GM21786 (cell line): ENCODE data around the gene CCDC40.
"Not testable (repeated sequence)": the region's sequence is repeated elsewhere in the genome, so short reads cannot be mapped to it uniquely, and the experiment has no call there.

Experiments used
- ATAC-seq: cut with Tn5 transposase; IDR thresholded peaks from one replicate; pipeline ENCODE4 v1.9.1; 2021; ENCODE audit not compliant: unreplicated experiment

Gene CCDC40

DNA sequence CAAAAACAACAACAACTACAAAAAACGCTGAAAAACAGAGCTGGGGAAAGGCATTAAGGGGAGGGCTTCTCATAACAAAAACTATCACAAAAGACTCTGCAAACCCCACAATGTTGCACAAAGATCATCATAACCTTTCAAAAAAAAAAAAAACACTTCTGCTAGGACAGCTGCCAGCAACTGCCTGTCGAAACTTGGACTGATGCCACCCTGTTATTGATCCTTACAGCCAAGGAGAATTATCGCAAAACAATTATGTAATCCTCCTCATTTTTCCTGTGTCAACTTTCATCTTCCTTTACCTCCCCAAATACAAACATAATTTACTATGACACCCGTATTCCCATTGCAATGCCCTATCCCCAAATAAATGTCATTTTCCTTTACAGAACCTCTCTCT lies 9.3 kb downstream of the CCDC40 start:
- ATAC-seq = no peak

DNA sequence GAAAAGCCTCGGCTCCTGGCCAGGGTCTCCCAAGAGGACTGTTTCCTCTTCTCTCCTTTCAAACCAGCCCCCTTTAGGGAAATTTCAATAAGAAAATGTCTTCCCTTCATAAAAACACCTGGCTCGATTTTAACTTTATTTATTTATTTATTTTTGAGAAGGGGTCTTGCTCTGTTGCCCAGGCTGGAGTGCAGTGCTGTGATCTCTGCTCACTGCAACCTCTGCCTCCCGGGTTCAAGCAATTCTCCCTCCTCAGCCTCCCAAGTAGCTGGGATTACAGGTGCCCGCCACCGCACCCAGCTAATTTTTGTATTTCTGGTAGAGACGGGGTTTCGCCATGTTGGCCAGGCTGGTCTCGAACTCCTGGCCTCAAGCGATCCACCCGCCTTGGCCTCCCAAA lies 10.3 kb downstream of the CCDC40 start:
- not testable (repeated sequence) for ATAC-seq

DNA sequence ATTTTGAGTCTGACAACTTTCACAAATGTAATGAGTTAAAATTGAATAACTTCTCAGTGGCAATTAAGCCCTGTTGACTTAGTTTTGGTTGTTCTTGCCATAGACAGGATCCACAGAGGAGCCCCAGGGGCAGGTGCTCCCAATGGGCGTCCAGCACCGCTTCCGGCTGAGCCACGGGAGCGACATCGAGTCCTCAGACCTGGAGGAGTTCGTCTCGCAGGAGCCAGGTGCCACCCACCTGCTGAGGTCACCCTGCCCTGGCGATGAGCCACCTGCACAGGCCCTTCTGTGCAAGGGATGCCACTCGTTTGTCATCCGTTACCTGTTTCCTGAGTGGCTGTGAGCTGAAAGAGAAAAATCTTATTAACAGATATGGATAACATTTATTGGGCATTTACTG lies 10.7 kb downstream of the CCDC40 start:
- no peak for ATAC-seq

DNA sequence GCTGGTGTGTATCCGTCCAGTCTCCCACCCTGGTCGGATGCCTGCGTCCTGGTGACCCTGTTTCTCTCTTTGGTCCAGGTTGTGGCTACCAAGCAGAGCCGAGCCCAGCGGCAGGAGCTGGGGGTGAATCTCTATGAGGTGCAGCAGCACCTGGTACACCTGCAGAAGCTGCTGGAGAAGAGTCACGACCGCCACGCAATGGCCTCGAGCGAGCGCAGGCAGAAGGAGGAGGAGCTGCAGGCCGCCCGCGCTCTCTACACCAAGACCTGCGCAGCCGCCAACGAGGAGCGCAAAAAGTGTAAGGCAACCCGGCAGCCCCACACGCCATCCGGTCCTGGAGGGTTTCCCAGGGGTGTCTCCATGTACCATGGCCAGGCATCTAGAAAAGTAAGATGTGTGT lies 13.5 kb downstream of the CCDC40 start:
- no peak for ATAC-seq

DNA sequence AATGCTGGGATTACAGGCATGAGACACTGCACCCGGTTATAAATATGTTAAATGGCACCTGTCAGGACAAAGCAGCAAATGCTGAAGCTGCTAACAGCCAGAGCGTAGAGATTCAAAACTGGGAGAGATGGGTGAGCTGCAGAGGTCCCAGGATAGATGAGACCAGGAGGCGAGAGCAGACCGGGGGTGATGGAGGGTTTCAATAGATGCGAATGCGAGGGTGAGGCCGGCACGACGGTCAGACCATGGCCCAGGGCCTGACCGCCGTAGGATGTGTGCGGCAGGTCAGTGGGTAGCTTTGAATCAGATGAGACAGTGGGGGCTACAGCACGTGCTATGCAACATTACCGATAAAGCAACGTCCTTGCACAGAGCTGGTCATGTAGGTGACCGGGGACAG lies 14.3 kb downstream of the CCDC40 start:
- ATAC-seq = no peak

DNA sequence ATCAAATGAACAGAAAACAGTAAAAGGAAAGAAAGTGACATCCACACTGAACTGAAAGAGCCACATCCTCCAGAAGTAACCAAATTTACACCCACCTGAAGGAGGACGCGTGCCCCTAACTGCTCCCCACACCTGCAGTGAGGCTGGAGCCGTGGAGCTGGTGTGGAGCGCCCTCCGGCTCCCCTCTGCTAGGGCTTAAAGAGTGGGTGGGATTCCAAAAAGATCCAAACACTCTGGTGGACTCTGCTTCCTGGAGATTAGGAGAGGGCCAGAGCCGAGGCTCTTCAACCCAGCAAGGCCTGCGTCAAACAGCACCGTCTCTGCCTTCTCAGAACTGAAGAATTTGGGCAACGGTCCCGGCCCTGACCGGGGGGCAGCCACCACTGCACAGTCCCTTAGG lies 15.2 kb downstream of the CCDC40 start:
- no peak for ATAC-seq

DNA sequence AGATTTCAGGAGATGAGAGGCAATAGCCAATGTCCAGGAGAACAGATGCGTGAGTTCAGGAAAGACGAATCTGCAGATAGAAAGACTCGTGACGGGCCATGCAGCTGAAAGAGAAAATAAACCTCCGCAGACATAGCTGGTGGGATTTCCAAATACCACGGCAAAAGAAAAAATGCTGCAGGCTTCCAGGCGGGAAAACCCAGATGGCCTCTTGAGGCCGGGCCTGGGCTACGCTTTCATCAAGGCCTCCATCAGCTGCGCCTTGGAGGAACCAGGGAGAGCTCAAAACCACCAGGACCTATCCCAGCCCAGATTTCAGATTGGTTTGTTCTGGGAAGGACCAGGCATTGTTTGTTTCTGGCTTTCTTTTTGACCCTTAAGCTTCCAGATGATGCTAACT lies 16.7 kb downstream of the CCDC40 start:
- ATAC-seq = no peak

DNA sequence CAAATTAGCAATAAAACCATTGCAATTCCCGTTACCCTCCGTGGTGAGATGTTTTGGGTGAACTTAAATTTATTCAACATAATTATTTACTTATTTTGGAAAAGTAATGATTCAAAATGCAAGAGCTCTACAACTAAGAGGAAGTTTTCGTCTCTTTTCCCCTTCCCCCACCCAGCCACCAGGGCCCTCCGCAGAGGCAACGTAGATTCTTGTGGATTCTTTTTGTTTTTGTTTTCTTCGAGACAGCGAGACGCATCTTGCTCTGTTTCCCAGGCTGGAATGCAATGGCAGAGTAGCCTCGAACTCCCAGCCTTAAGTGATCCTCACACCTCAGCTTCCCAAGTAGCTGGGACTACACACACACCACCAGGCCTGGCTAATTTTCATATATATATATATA lies 19.2 kb downstream of the CCDC40 start:
- no peak for ATAC-seq

DNA sequence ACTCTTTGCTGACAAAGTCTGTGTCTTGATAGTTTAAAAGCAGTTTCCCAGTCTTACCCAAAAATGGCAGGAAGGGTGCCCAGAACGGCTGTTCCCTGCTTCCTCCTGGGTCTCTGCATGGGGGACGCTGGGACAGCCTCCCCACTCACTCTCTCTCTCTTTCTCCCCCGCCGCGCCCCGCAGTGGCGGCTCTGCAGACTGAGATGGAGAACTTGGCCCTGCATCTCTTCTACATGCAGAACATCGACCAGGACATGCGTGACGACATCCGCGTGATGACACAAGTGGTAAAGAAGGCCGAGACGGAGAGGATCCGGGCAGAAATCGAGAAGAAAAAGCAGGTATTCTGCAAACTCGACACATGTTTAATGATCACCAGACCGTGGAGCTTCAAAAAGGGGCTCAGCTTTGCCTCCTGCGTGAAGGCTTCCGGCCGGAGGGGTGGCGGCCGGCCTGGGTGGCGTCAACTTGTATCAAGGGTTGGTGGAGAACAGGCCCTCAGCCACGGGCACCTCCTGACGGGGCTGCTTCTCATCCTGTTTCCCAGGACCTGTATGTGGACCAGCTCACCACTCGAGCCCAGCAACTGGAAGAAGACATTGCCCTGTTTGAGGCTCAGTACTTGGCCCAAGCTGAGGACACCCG lies 22.0 kb downstream of the CCDC40 start:
- no peak for ATAC-seq

DNA sequence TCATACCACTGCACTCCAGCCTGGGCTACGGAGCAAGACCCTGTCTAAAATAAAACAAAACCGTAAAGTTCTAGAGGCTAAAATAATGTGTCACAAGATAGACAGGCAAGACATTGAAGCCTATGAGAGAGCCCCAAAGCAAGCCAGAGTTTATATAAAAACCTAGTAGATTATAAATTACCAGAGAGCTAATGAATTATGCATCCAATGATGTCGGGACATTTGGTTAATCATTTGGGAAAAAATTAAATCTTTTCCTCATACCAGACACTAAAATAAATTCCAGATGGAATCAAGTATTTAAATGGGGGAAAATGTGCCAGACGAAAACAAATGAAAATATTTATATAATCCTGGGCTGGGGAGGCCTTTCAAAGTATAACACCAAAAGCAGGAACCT lies 24.2 kb downstream of the CCDC40 start:
- no peak for ATAC-seq

DNA sequence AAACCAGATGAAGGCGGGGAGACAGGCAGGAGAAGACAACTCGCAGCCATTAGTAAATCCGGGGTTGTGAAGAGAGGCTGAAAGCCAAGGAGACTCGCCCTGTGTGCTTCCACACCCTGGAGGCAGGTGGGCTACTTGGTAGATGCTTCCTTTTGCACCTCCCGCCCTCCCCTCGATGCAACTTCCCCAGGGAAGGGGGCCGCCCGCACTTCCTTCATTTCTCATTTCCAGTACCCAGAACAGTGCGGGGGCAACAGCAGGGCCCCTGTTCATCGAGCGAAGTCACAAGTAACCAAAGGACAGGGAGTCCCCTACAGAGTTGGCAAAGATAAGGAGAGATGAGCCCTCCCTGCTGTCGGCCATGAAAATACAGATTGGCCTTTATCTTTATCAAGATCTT lies 25.0 kb downstream of the CCDC40 start:
- no peak for ATAC-seq

DNA sequence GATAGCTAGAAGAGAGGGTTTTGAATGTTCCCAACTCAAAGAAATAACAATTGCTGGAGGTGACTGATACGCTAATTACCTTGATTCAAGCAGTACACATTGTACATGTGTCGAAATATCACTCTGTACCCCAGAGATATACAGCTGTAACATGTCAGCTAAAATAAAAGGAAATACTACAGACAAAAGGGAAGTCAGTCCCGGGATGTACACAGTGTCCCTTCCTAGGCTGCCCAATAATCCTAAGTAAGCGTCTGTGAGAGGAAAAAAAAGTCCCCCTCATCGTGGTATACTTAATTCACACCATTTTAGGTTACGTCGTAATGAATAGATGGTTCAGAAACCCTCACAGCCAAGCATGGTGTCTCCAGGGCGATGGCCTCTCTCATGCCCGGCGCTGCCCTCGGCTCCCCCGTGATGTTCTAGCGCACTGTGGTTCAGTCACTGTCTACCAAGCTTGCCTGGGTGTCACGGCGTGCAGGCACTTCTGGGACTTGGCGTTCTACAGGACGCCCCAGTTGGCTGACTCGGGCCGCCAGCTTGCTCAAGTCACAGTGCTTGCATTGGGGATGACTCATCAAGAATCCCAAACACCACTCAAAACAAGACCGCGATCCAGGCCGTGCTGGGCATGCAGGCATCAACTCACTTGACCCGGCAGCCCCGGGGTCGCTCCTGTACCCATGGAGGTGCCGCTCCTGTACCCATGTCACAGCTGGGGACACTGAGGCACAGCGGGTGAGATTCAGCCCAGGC lies 27.6 kb downstream of the CCDC40 start:
- ATAC-seq = no peak

DNA sequence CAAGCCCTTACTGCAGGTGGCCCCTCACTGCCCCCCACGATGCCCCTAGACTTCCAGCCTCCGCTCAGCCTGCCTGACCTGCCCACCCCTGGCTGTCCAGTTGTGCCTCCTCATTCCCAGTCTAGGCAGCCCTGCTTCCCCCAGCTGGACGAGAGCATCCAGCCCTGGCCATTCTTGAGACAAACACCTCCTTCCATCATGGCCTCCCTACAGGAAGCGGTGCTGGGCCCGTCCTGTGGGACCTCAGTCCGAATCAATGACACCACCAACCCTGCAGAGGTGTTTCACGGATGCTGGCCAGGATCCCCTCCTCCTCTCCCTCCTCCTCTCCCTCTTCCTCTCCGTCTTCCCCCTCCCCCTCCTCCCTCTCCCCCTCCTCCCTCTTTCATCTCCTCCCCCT lies 28.3 kb downstream of the CCDC40 start:
- no peak for ATAC-seq

DNA sequence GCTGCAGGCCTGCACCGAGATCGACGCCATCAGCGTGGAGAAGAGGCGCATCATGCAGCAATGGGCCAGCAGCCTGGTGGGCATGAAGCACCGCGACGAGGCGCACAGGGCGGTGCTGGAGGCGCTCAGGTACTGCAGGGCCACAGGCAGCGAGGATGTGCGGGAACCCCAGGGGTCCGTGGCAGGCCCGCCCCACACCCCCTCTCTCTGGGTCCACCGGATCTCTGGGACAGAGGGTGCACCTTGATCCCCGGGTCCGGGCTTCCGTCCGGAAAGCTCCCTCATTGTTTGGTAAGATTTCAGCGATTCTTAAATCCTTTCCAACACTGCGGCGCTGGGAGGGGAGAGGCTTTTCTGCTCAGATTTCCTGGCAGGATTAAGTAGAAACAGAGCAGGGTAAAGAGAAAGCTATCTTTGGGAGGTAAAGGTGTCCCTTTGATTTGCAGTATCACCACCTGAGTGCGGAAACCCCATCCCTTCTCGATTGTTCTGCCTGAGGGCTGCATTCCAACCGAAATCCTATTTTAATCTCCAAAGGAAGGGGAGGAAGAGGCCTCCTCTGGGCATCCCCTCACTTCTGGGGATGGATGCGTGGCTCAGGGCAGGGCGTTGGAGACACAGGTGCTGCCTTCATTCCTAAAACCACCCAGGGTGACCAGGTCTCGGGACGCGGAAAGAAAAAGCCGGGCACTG lies 29.2 kb downstream of the CCDC40 start:
- ATAC-seq = no peak

DNA sequence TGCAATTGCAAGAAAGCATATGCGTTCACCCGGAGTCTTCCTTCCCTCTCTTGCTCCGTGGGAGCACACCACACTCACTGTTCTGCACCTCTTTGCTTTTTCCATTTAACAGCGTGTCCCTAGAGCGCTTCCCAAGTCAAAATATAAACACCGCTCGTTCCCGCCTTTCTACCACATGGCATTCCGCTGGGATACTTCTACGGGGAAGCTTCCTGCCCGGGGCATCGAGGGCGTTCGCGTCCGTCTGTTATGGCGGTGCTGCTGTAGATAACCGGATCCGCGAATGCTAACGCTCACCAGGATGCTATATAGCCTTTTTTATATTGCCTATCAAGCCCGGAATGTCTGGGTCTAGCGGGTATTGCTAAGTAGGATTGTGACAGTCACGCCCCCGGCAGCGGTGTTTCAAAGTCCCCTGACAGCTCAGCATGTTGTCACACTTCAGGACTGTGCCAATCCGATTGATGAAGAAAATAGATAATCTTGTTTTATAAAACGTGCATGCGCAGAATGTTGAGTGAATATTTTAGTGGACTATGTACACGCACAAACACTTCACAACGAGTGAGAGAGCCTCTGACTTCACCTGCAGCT lies 31.0 kb downstream of the CCDC40 start:
- ATAC-seq = no peak

DNA sequence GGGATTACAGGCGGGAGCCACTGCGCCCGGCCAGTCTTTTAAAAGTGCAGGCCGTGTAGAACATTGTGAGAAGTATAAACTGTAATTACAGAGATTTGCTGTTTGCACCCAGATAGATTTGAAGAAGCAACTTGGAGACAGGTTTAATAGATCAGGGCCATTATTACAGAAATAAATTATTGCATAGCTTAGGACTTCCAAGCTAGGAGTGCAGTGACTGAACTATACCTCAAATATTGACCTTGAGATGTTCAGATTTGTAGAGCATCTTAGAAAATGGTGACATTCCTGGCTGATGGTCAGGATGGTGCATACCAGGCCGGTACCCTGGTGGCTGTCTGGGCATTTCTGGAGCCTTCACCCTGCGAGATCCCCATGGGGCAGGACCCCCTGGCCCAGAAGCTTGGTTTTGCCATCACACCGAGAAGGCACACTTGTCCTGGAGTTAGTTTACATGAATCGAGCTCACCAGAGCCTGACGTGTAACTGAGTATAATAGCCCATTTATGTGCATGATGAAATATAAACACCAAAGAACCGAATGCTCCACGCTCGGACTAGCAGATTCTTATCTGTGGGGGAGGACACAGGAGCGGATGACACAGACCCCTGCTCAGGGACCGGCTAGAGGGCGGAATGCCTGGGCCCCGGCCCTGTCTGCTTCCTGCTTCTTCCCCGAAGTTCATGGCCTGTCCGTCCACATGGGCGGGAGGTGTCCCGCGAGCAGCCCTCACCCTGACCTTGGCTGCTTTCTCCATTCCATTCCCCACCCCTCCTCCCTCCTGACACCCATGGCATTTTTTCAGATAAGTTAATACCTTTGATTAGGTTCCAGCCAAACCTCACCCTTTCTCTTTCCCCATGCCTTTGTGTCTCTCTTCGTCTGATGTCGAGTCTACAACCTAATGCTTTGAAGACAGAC lies 32.1 kb downstream of the CCDC40 start:
- no peak for ATAC-seq

DNA sequence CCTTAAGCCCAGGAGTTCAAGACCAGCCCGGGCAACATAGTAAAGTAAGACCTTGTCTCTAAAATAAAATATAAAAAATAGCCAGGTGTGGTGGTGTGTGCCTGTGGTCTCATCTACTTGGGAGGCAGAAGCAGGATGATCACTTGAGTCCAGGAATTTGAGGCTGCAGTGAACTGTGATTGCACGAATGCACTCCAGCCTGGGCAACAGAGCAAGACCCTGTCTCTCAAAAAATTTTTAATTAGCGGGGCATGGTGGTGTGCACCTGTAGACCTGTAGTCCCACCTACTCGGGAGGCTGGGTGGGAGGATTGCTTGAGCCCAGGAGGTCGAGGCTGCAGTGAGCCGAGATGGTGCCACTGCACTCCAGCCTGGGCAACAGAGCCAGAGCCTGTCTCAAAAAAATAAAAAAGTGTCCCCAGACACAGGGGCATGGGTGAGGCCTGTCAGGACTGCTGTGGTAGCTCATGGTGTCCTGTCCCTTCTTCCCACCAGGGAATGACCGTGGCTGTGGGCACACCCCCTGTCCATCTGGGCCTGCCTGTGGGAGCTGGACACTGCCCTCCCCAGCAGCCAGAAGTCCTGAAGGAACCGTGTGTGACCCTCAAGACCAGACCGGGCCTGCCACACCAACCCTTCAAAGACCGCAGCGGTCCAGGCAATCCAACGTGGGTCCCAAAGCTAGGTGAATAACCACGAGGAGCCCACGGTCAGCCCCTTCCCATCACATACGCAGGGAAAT lies 34.1 kb downstream of the CCDC40 start:
- ATAC-seq = no peak

DNA sequence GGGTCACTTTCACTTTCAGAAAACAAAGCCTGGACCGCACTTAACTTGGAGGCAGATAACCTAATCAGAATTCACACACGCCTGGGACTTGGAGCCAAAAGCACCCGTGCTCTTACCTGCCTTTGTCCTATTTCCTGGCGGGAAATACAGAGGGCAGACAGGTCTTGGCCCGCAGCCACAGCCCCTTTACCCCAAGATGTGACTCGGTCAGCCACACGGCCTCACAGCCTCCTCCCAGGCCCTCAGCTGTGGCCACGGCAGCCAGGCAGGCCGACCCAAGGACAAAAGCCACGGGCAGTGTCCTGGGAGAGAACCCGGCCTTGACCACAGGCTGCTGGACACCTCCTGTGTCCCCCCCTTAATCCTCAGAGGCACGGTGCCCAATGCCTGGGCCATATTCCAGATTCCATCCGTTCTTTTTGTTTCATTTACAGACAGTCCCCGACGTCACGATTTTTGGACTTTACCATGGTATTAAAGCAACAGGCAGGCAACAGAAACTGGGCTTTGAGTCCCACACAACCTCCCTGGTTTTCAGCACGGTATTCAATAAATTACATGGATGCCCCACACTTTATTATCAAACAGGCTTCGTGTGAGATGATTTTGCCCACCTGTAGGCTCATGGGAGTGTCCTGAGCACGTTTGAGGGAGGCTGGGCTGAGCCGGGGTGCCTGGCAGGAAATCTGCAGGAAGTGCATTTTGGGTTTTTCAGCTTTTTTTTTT lies 34.8 kb downstream of the CCDC40 start:
- no peak for ATAC-seq

DNA sequence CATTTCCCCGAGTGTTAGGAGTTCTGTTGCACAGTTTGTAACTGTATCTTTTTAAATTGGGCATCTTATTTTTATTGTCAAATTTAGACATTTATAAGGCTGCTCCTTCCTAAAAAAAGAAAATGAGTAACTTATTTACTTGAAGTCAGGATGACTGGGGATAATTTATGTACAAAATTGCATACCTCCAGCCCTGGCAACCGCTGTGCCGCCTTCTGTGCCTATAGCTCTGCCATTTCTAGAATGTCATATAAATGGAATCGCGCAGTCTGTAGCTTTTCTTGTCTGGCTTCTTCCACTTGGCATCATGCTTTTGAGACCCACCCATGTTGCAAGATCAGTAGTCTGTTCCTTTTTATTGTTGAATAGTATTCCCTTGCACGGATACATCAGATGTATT lies 36.0 kb downstream of the CCDC40 start:
- no peak for ATAC-seq

DNA sequence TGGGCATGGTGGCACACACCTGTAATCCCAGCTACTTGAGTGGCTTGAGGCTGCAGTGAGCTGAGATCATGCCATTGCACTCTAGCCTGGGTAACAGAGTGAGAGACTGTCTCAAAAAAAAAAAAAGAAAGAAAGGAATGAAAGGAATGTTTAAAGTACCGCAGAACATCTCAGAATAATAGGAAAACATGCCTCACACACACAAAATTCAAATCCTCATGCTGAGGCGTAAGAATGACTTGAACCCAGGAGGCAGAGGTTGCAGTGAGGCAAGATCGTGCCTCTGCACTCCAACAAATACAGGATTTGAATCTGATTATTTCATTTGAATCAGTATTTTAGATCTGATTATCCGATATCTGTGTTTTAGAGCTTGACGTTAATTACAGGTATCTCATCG lies 43.6 kb downstream of the CCDC40 start:
- ATAC-seq = no peak
